Naive thymus-derived CD4-positive, alpha-beta T cell (primary cell): ENCODE measurements around the gene MCOLN1. TPM values are rescaled to one million over a fixed set of nuclear protein-coding genes. Genes with fewer than 3 reads are reported as not detected.

Experiments
- ATAC-seq: fragments of 150-1000 bp; cut with Tn5 transposase; 2 replicates; pipeline ENCODE4 v1.10.0; 2021; ENCODE audit warnings: mild to moderate bottlenecking, moderate library complexity
- CTCF ChIA-PET: fragments of 350-600 bp; sonication (Branson Sonifier 250); formaldehyde crosslinking; loops from one replicate; lab custom pipeline; 2021; ENCODE audit warnings: antibody characterized with exemption; lab: Charles Lee
- POLR2A ChIA-PET: fragments of 350-600 bp; sonication (Branson Sonifier 250); formaldehyde crosslinking; loops from one replicate; lab custom pipeline; 2021; ENCODE audit warnings: antibody characterized with exemption, inconsistent platforms; lab: Charles Lee
- DNase-seq, 9 donors: peaks; one replicate each; pipeline versions ENCODE4 v3.0.0 to v3.0.0-alpha.2; 2020 to 2022; ENCODE audit warnings: mixed read lengths in 1 of 9
- H3K27ac ChIP-seq: one replicate; pipeline ENCODE4 v1.7.0; 2013; ENCODE audit warnings: mild to moderate bottlenecking, low read depth, low read length, moderate library complexity
- H3K27me3 ChIP-seq, 2 donors: one replicate each; pipeline ENCODE4 v1.7.0; 2013; ENCODE audit warnings: low read length in 2 of 2, mild to moderate bottlenecking in 2 of 2, moderate library complexity in 2 of 2; ENCODE audit not compliant: control insufficient read depth in 2 of 2, insufficient read depth in 2 of 2
- H3K36me3 ChIP-seq, 3 experiments: 1 replicate in 2 of 3; 2 replicates in 1 of 3; pipeline ENCODE4 v1.7.0; 2013; ENCODE audit warnings: low read length in 3 of 3, mild to moderate bottlenecking in 3 of 3, moderate library complexity in 1 of 3; ENCODE audit not compliant: insufficient read depth in 3 of 3, control insufficient read depth in 2 of 3
- H3K4me1 ChIP-seq, 2 donors: one replicate each; pipeline ENCODE4 v1.7.0; 2013; ENCODE audit warnings: low read length in 2 of 2, mild to moderate bottlenecking in 2 of 2, moderate library complexity in 1 of 2; ENCODE audit not compliant: control insufficient read depth in 2 of 2, insufficient read depth in 2 of 2
- H3K4me3 ChIP-seq: 2 replicates; pipeline ENCODE4 v1.7.0; 2013; ENCODE audit warnings: mild to moderate bottlenecking, low read length
- H3K9me3 ChIP-seq, 3 experiments: 1 replicate in 2 of 3; 2 replicates in 1 of 3; pipeline ENCODE4 v1.7.0; 2013; ENCODE audit warnings: low read length in 3 of 3; ENCODE audit not compliant: control insufficient read depth in 2 of 3
- H3K27ac Mint-ChIP-seq, 9 donors: one replicate each; pipeline ENCODE4 v1.8.0; 2020 to 2022; ENCODE audit warnings: mixed read lengths in 9 of 9, mild to moderate bottlenecking in 8 of 9, moderate library complexity in 5 of 9, inconsistent platforms in 2 of 9
- H3K27me3 Mint-ChIP-seq, 5 donors: one replicate each; pipeline ENCODE4 v1.8.0; 2021 to 2022; ENCODE audit warnings: mixed read lengths in 5 of 5, mild to moderate bottlenecking in 1 of 5
- H3K36me3 Mint-ChIP-seq, 5 donors: one replicate each; pipeline ENCODE4 v1.8.0; 2020 to 2022; ENCODE audit warnings: mixed read lengths in 5 of 5, mild to moderate bottlenecking in 3 of 5, inconsistent platforms in 1 of 5
- H3K4me1 Mint-ChIP-seq, 7 donors: one replicate each; pipeline ENCODE4 v1.8.0; 2020 to 2022; ENCODE audit warnings: mixed read lengths in 7 of 7, mild to moderate bottlenecking in 3 of 7, inconsistent platforms in 1 of 7
- H3K4me3 Mint-ChIP-seq, 10 donors: one replicate each; pipeline ENCODE4 v1.8.0; 2020 to 2022; ENCODE audit warnings: mild to moderate bottlenecking in 10 of 10, mixed read lengths in 10 of 10, moderate library complexity in 6 of 10, inconsistent platforms in 2 of 10
- H3K9me3 Mint-ChIP-seq, 11 donors: one replicate each; pipeline ENCODE4 v1.8.0; 2020 to 2022; ENCODE audit warnings: mixed read lengths in 11 of 11, mild to moderate bottlenecking in 4 of 11, inconsistent platforms in 1 of 11, moderate library complexity in 1 of 11
- intact Hi-C, 2 donors: fragments of 100-400 bp; cut with micrococcal nuclease; formaldehyde crosslinking; loops; one replicate each; pipeline ENCODE4 v1.15.1; 2023
- polyA plus RNA-seq, 2 donors: library from polyadenylated mRNA; unstranded; fragments of 300-500 nt; fragmentation: Illumina TruSeq; gene quantifications; one replicate each; pipeline ENCODE4 v1.2.3, GENCODE V29; 2021
- total RNA-seq, 6 experiments: library from RNA in 5 of 6; stranded (reverse) in 5 of 6; gene quantifications; 1 replicate in 5 of 6; 2 replicates in 1 of 6; pipeline ENCODE4 v1.2.3 and lab custom pipeline; 2021 to 2026

MCOLN1 gene
- total and polyA plus RNA-seq, 7 experiments from 2014 or later: 8.8 to 49.2 (median 14.8) TPM

GRCh38 chr19:7560255-7560654 is 37.8 kb downstream of the MCOLN1 start:
- no peak for DNase-seq
- H3K9me3 ChIP-seq: no peaks in the 10 kb centered on the region
- peaks cover 0 to 53% (median 8%) of the 10 kb centered on the region in 3 experiments for H3K36me3 ChIP-seq
- no peaks in the 10 kb centered on the region for H3K27me3 Mint-ChIP-seq
- intact Hi-C loops: no loop called here
- H3K27me3 ChIP-seq: no peaks in the 10 kb centered on the region
- no peak overlapping the region for H3K4me3 Mint-ChIP-seq
- peaks cover 0 to 4% (median 0%) of the 10 kb centered on the region in 11 donors for H3K9me3 Mint-ChIP-seq
- ChIA-PET POLR2A (interaction anchor here (0.5 kb wide), 1 partner anchor 66 kb away, joined by 3 read pairs; no protein-coding TSS in a partner anchor), CTCF (no interaction called here)
- H3K4me1 Mint-ChIP-seq: peaks cover 0 to 2% (median 0%) of the 10 kb centered on the region in 7 donors
- no peaks in the 10 kb centered on the region for H3K4me1 ChIP-seq
- ATAC-seq: no peak
- H3K27ac ChIP-seq: no peak overlapping the region
- H3K27ac Mint-ChIP-seq: peak overlapping the region in 1 of 9 donors; percentile 12
- H3K4me3 ChIP-seq: no peak overlapping the region
- peaks cover 4 to 29% (median 13%) of the 10 kb centered on the region in 5 donors for H3K36me3 Mint-ChIP-seq

- Mint-ChIP-seq H3K27me3 (no peaks in the 10 kb centered on the region), H3K9me3 (peaks cover 0 to 4% (median 0%) of the 10 kb centered on the region in 11 donors), H3K27ac (no peak overlapping the region), H3K36me3 (peaks cover 4 to 26% (median 13%) of the 10 kb centered on the region in 5 donors), H3K4me3 (no peak overlapping the region), H3K4me1 (peaks cover 0 to 2% (median 0%) of the 10 kb centered on the region in 7 donors)
- intact Hi-C loops: no loop called here
- no peaks in the 10 kb centered on the region for H3K4me1 ChIP-seq
- no peaks in the 10 kb centered on the region for H3K27me3 ChIP-seq
- DNase-seq (no peak), ATAC-seq (peak; percentile 31)
- H3K27ac ChIP-seq: no peak overlapping the region
- ChIA-PET POLR2A (interaction anchor here (0.6 kb wide), 1 partner anchor 826 kb away, joined by 5 read pairs; no protein-coding TSS in a partner anchor), CTCF (interaction anchor here (0.6 kb wide), 1 partner anchor 509 kb away, joined by 4 read pairs; no protein-coding TSS in a partner anchor)
- H3K4me3 ChIP-seq: no peak overlapping the region
- peaks cover 0 to 43% (median 4%) of the 10 kb centered on the region in 3 experiments for H3K36me3 ChIP-seq
- no peaks in the 10 kb centered on the region for H3K9me3 ChIP-seq
Measured at GRCh38 chr19:7561325-7561724, 38.9 kb downstream of the MCOLN1 start.

- ATAC-seq: no peak
Measured at GRCh38 chr19:7562646-7563393, 40.4 kb downstream of the MCOLN1 start.

GRCh38 chr19:7564866-7565265 is 42.4 kb downstream of the MCOLN1 start:
- H3K27me3 Mint-ChIP-seq: no peaks in the 10 kb centered on the region
- no peak for ATAC-seq
- DNase-seq: no peak
- Histone ChIP-seq H3K36me3 (peaks cover 0 to 13% (median 0%) of the 10 kb centered on the region in 3 experiments), H3K4me3 (no peak overlapping the region), H3K27me3 (no peaks in the 10 kb centered on the region), H3K4me1 (no peaks in the 10 kb centered on the region), H3K9me3 (no peaks in the 10 kb centered on the region), H3K27ac (no peak overlapping the region)
- no peak overlapping the region for H3K27ac Mint-ChIP-seq
- CTCF ChIA-PET: no interaction called here
- peaks cover 0 to 4% (median 0%) of the 10 kb centered on the region in 11 donors for H3K9me3 Mint-ChIP-seq
- no peak overlapping the region for H3K4me3 Mint-ChIP-seq
- peaks cover 0 to 5% (median 0%) of the 10 kb centered on the region in 7 donors for H3K4me1 Mint-ChIP-seq
- intact Hi-C loops: no loop called here
- POLR2A ChIA-PET: interaction anchor here (0.6 kb wide), 2 partner anchors 10 to 1440 kb away, joined by 3 to 4 read pairs; no protein-coding TSS in a partner anchor
- H3K36me3 Mint-ChIP-seq: peaks cover 4 to 13% (median 5%) of the 10 kb centered on the region in 5 donors

More at GRCh38 chr19:7562646-7563393, 40.4 kb downstream of the MCOLN1 start:
- H3K36me3 Mint-ChIP-seq: peaks cover 4 to 23% (median 11%) of the 10 kb centered on the region in 5 donors
- Histone ChIP-seq H3K27me3 (no peaks in the 10 kb centered on the region), H3K4me3 (no peak overlapping the region), H3K9me3 (no peaks in the 10 kb centered on the region), H3K27ac (no peak overlapping the region), H3K36me3 (peaks cover 0 to 29% (median 0%) of the 10 kb centered on the region in 3 experiments), H3K4me1 (no peaks in the 10 kb centered on the region)
- ChIA-PET CTCF (interaction anchor here (0.5 kb wide), 1 partner anchor 165 kb away, joined by 4 read pairs; no protein-coding TSS in a partner anchor), POLR2A (no interaction called here)
- H3K27ac Mint-ChIP-seq: no peak overlapping the region
- DNase-seq: peak in 1 of 9 donors; percentile 5
- peaks cover 0 to 4% (median 0%) of the 10 kb centered on the region in 11 donors for H3K9me3 Mint-ChIP-seq
- no peak overlapping the region for H3K4me3 Mint-ChIP-seq
- H3K27me3 Mint-ChIP-seq: no peaks in the 10 kb centered on the region
- intact Hi-C loops: no loop called here
- peaks cover 0 to 2% (median 0%) of the 10 kb centered on the region in 7 donors for H3K4me1 Mint-ChIP-seq

GRCh38 chr19:7565332-7565731 is 42.9 kb downstream of the MCOLN1 start:
- Mint-ChIP-seq H3K4me3 (no peak overlapping the region), H3K27ac (no peak overlapping the region), H3K36me3 (peaks cover 1 to 10% (median 2%) of the 10 kb centered on the region in 5 donors), H3K27me3 (no peaks in the 10 kb centered on the region), H3K9me3 (peaks cover 0 to 1% (median 0%) of the 10 kb centered on the region in 11 donors), H3K4me1 (peaks cover 0 to 5% (median 0%) of the 10 kb centered on the region in 7 donors)
- DNase-seq (no peak), ATAC-seq (no peak)
- H3K9me3 ChIP-seq: no peaks in the 10 kb centered on the region
- ChIA-PET CTCF (no interaction called here), POLR2A (no interaction called here)
- intact Hi-C loops: no loop called here
- H3K4me1 ChIP-seq: no peaks in the 10 kb centered on the region
- peaks cover 0 to 10% (median 0%) of the 10 kb centered on the region in 3 experiments for H3K36me3 ChIP-seq
- H3K27ac ChIP-seq: no peak overlapping the region
- H3K4me3 ChIP-seq: no peak overlapping the region
- H3K27me3 ChIP-seq: no peaks in the 10 kb centered on the region

GRCh38 chr19:7570761-7571160 is 48.3 kb downstream of the MCOLN1 start:
- no peaks in the 10 kb centered on the region for H3K9me3 Mint-ChIP-seq
- Histone ChIP-seq H3K9me3 (no peaks in the 10 kb centered on the region), H3K4me1 (no peaks in the 10 kb centered on the region), H3K27me3 (no peaks in the 10 kb centered on the region), H3K4me3 (no peak overlapping the region), H3K36me3 (no peaks in the 10 kb centered on the region), H3K27ac (no peak overlapping the region)
- DNase-seq: no peak
- H3K4me3 Mint-ChIP-seq: no peak overlapping the region
- ChIA-PET CTCF (interaction anchor here (0.6 kb wide), 1 partner anchor 464 kb away, joined by 3 read pairs; no protein-coding TSS in a partner anchor), POLR2A (no interaction called here)
- no peak for ATAC-seq
- no peaks in the 10 kb centered on the region for H3K36me3 Mint-ChIP-seq
- peaks cover 0 to 4% (median 0%) of the 10 kb centered on the region in 7 donors for H3K4me1 Mint-ChIP-seq
- H3K27me3 Mint-ChIP-seq: peaks cover 0 to 6% (median 2%) of the 10 kb centered on the region in 5 donors
- H3K27ac Mint-ChIP-seq: no peak overlapping the region
- intact Hi-C loops: no loop called here
